ENCODE data around the gene PF4V1. TPM values are rescaled to one million over a fixed set of nuclear protein-coding genes. Genes with fewer than 3 reads are reported as not detected.
"Not testable (repeated sequence)": the region's sequence is repeated elsewhere in the genome, so short reads cannot be mapped to it uniquely, and the experiment has no call there.

PF4V1 gene
- total RNA-seq, 6 experiments from 2014 or later: not detected

DNA sequence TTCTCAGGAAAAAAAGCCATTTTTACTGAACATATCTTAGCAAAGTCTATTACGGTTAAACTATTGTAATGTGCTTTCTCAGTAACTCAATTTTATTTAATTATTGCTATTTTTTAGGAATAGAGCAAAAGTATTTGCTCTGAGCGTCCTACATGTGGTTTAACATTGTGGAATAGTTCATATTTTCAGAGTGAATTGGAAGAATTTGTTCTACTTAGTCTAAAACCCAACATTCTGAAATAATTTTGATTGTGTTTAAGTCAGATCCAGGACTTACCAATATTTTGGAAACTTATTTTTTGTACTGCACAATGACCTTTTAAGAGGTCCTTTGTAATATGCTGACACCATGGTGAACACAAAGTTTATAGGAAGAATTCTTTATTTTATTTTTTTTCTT lies 43.3 kb downstream of the PF4V1 start:
- H3K9me3 Mint-ChIP-seq: no peaks in the 10 kb centered on the region

DNA sequence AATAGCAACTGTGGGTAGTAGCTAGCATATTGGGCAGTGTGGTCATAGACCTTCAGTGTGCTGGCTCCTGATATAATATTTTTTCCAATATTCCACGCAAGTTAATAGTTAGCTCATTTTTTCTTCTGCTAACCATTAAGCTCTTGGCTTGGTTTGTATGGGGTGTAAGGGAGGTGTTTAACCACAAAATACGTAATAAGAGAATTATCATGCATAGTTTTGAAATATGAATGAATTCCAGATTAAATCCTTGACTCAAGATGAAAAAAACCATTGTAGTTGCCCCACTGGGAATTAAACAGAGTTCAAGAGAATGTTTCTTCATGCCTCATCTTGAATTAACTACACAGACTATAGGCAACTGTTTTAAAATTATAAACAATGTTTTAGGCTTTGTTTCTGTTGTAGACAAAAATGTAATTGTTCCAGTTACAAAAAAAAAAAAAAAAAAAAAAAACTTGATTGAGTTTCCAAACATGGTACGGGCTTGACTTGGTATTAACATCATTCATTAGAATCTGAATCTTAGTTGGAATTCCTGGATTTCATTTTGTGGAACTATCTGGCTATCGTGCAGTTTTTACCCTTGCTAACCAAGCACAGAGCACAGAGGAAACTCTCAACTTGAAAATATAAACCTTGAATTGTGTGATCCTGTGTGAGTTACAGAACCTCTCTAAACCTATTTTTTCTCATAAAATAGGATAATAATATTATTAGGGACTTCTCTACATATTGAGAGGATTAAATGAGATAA lies 44.5 kb downstream of the PF4V1 start:
- no peak overlapping the region for H3K4me3 Mint-ChIP-seq
- no peak for DNase-seq
- peaks cover 29% of the 10 kb centered on the region for H3K4me1 Mint-ChIP-seq (ENCODE audit: low read depth)

More for the DNA sequence above, 43.3 kb downstream of the PF4V1 start:
- Mint-ChIP-seq H3K4me1 (ENCODE audit: low read depth) (peaks cover 28% of the 10 kb centered on the region), H3K27ac (no peak overlapping the region), H3K4me3 (no peak overlapping the region), H3K36me3 (ENCODE audit: low read depth) (no peaks in the 10 kb centered on the region), H3K27me3 (ENCODE audit: insufficient read depth) (peaks cover 2% of the 10 kb centered on the region; the same call in 1 of the 2 replicates)
- TF ChIP-seq, protein P1, sequence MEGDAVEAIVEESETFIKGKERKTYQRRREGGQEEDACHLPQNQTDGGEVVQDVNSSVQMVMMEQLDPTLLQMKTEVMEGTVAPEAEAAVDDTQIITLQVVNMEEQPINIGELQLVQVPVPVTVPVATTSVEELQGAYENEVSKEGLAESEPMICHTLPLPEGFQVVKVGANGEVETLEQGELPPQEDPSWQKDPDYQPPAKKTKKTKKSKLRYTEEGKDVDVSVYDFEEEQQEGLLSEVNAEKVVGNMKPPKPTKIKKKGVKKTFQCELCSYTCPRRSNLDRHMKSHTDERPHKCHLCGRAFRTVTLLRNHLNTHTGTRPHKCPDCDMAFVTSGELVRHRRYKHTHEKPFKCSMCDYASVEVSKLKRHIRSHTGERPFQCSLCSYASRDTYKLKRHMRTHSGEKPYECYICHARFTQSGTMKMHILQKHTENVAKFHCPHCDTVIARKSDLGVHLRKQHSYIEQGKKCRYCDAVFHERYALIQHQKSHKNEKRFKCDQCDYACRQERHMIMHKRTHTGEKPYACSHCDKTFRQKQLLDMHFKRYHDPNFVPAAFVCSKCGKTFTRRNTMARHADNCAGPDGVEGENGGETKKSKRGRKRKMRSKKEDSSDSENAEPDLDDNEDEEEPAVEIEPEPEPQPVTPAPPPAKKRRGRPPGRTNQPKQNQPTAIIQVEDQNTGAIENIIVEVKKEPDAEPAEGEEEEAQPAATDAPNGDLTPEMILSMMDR (IDR thresholded peaks at IDR 0.05): no peak
- DNase-seq: no peak

DNA sequence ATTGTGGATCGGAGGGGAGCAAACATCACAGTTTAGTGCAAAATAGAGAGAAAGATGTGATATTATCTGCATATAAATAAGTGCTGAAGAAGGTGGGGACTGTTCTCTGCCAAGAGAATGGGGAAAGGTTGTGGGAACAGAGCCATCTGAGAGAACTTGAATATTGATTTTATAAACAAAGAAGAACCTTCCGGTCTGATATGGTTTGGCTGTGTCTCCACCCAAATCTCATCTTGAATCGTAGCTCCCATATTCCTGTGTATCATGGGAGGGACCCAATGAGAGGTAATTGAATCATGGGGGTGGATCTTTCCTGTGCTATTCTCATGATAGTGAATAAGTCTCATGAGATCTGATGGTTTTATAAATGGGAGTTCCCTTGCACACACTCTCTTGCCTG lies 46.2 kb downstream of the PF4V1 start:
- H3K9me3 Mint-ChIP-seq; H3K4me3 Mint-ChIP-seq; H3K27ac Mint-ChIP-seq; DNase-seq; H3K36me3 Mint-ChIP-seq (ENCODE audit: low read depth); H3K27me3 Mint-ChIP-seq (ENCODE audit: insufficient read depth): not testable (repeated sequence)
- peaks cover 37% of the 10 kb centered on the region for H3K4me1 Mint-ChIP-seq (ENCODE audit: low read depth)

More for the DNA sequence above, 44.5 kb downstream of the PF4V1 start:
- Mint-ChIP-seq H3K27ac (no peak overlapping the region), H3K27me3 (ENCODE audit: insufficient read depth) (peaks cover 2% of the 10 kb centered on the region; the same call in 1 of the 2 replicates), H3K9me3 (no peaks in the 10 kb centered on the region), H3K36me3 (ENCODE audit: low read depth) (no peaks in the 10 kb centered on the region)
- TF ChIP-seq, protein P1 (IDR thresholded peaks at IDR 0.05): no peak

DNA sequence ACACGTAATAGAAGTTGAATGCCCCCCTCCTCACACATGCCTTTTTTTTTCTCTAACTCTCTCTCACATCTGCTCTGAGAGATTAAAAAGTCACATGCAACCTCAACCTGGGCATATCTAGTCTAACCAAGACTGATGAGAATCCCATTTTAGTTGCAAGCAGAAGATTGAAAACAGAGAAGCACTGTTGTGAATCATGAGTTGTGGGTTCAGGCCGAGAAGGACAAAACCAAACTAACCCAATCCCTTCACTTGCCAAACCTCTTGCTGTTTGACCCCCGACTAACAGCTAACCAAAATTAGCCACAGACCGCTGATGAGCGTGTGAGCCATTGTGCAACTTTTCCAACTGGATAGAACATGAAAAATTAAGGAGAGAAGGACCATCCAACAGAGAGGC lies 47.9 kb downstream of the PF4V1 start:
- Mint-ChIP-seq H3K36me3 (ENCODE audit: low read depth) (no peaks in the 10 kb centered on the region), H3K4me3 (no peak overlapping the region), H3K4me1 (ENCODE audit: low read depth) (peaks cover 40% of the 10 kb centered on the region), H3K27me3 (ENCODE audit: insufficient read depth) (peaks cover 2% of the 10 kb centered on the region; the same call in 1 of the 2 replicates), H3K27ac (no peak overlapping the region), H3K9me3 (no peaks in the 10 kb centered on the region; the same call in 1 of the 2 replicates)
- no peak for DNase-seq
- TF ChIP-seq, protein P1 (IDR thresholded peaks at IDR 0.05): no peak

DNA sequence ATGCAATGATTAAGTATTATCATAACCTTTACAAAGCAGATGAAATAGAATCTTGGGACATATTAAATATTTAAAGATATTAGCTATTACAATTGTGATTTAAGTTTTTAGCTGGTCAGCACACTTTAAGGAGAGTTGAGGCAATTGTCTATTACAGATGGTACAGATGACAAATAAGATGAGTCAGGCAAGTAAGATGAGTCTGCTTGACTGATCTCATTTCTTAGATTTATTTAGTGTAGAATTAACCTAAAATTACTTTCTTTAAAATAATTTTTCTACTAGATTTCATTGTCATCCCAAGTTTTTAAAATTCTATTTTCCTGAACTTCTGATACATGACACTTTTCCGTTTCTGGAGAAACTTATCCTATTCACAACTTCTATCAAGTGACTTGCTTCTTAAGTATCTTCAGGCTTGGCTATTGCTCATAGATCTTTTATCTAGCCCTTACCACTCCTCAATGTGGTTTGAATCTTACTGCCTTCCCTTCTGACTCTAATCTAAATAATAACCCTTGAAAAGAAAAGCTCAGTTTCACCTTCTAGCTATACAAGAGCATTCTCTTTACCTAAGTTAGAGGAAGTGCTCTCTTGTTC lies 49.0 kb downstream of the PF4V1 start:
- TF ChIP-seq, protein P1 (IDR thresholded peaks at IDR 0.05): no peak
- Mint-ChIP-seq H3K27me3 (ENCODE audit: insufficient read depth) (peaks cover 2% of the 10 kb centered on the region; the same call in 1 of the 2 replicates), H3K27ac (peak overlapping the region; percentile 52), H3K36me3 (ENCODE audit: low read depth) (no peaks in the 10 kb centered on the region), H3K4me1 (ENCODE audit: low read depth) (peaks cover 37% of the 10 kb centered on the region), H3K9me3 (no peaks in the 10 kb centered on the region; the same call in 1 of the 2 replicates), H3K4me3 (0 out of 2 replicates have a peak overlapping the region, but pooled peaks have one; percentile 20)
- DNase-seq: peak; percentile 29
